T-cell (primary cell): ENCODE results near the gene FERMT1. TPM values are rescaled to one million over a fixed set of nuclear protein-coding genes. Genes with fewer than 3 reads are reported as not detected.

Experiments used
- ATAC-seq, 4 experiments: fragments of 200-7000 bp in 3 of 4; fragments of 150-1000 bp in 1 of 4; cut with Tn5 transposase; replicated peaks in 1 of 4; 1 replicate in 3 of 4; 2 replicates in 1 of 4; pipeline ENCODE4 v1.10.0; 2021; ENCODE audit warnings: moderate library complexity in 3 of 4, mild to moderate bottlenecking in 2 of 4, moderate number of reproducible peaks in 1 of 4
- CTCF ChIA-PET, 2 donors: fragments of 300-600 bp; sonication (Branson Sonifier 250); formaldehyde crosslinking; loops; one replicate each; lab custom pipeline; 2022; ENCODE audit warnings: antibody characterized with exemption in 2 of 2; lab: Charles Lee
- POLR2A ChIA-PET, 2 donors: fragments of 300-600 bp; sonication (Branson Sonifier 250); formaldehyde crosslinking; loops; one replicate each; lab custom pipeline; 2022; ENCODE audit warnings: antibody characterized with exemption in 2 of 2; lab: Charles Lee
- DNase-seq, 35 experiments: peaks; one replicate each; pipeline versions ENCODE4 v3.0.0 to v3.0.0-alpha.2; 2013 to 2023
- H3K27ac ChIP-seq: one replicate; pipeline ENCODE4 v1.5.1; 2013; ENCODE audit warnings: low read length
- H3K27me3 ChIP-seq, 2 experiments: replicated peaks in 1 of 2; 1 replicate in 1 of 2; 2 replicates in 1 of 2; pipeline versions ENCODE4 v1.6.1 to v1.7.0; 2013; ENCODE audit warnings: low read length in 1 of 2, mixed read lengths in 1 of 2; ENCODE audit not compliant: control insufficient read depth in 2 of 2, insufficient read depth in 2 of 2; ENCODE audit errors: extremely low read depth in 1 of 2
- H3K36me3 ChIP-seq, 2 donors: 1 replicate in 1 of 2; 2 replicates in 1 of 2; pipeline versions ENCODE4 v1.6.1 to v1.7.0; 2013; ENCODE audit warnings: low read length in 1 of 2; ENCODE audit not compliant: control insufficient read depth in 2 of 2, insufficient read depth in 1 of 2; ENCODE audit errors: extremely low read depth in 1 of 2
- H3K4me1 ChIP-seq, 2 experiments: 1 replicate in 1 of 2; 2 replicates in 1 of 2; pipeline versions ENCODE4 v1.6.1 to v1.7.0; 2013; ENCODE audit warnings: low read length in 2 of 2, mixed read lengths in 1 of 2; ENCODE audit not compliant: insufficient read depth in 2 of 2, control insufficient read depth in 1 of 2; ENCODE audit errors: extremely low read depth in 1 of 2
- H3K4me3 ChIP-seq, 2 donors: 1 replicate in 1 of 2; 2 replicates in 1 of 2; pipeline versions ENCODE4 v1.5.1 to v1.7.0; 2013; ENCODE audit warnings: mild to moderate bottlenecking in 2 of 2, low read length in 1 of 2, moderate library complexity in 1 of 2; ENCODE audit not compliant: control insufficient read depth in 1 of 2; ENCODE audit errors: extremely low read depth in 1 of 2
- H3K9me3 ChIP-seq: 2 replicates; pipeline ENCODE4 v1.7.0; 2013
- H3K27ac Mint-ChIP-seq, 2 donors: one replicate each; pipeline ENCODE4 v1.8.0; 2020 to 2021; ENCODE audit warnings: mild to moderate bottlenecking in 2 of 2, mixed read lengths in 2 of 2
- H3K27me3 Mint-ChIP-seq, 2 donors: one replicate each; pipeline ENCODE4 v1.8.0; 2021 to 2022; ENCODE audit warnings: mixed read lengths in 2 of 2
- H3K36me3 Mint-ChIP-seq: one replicate; pipeline ENCODE4 v1.8.0; 2021; ENCODE audit warnings: mixed read lengths
- H3K4me1 Mint-ChIP-seq, 3 donors: one replicate each; pipeline ENCODE4 v1.8.0; 2020 to 2022; ENCODE audit warnings: mixed read lengths in 3 of 3, mild to moderate bottlenecking in 1 of 3
- H3K4me3 Mint-ChIP-seq, 3 donors: one replicate each; pipeline ENCODE4 v1.8.0; 2020 to 2022; ENCODE audit warnings: mild to moderate bottlenecking in 3 of 3, mixed read lengths in 3 of 3, moderate library complexity in 3 of 3
- H3K9me3 Mint-ChIP-seq, 3 donors: one replicate each; pipeline ENCODE4 v1.8.0; 2020 to 2022; ENCODE audit warnings: mixed read lengths in 3 of 3
- WGBS: methylation state at CpG from one replicate; pipeline ENCODE4 v1.1.5; 2013; ENCODE audit warnings: missing lambda C conversion rate; ENCODE audit not compliant: insufficient coverage; 5-methylcytosine and 5-hydroxymethylcytosine counted together
- total RNA-seq, 35 experiments: library from RNA in 6 of 35; stranded (reverse) in 6 of 35; fragments of 120-200 nt in 1 of 35; gene quantifications; one replicate each; pipeline versions ENCODE4 v1.2.1 to v1.2.4 and lab custom pipeline; 2013 to 2026

The FERMT1 gene
- total RNA-seq, 5 donors from 2014 or later (not counting 1 experiment from before 2014, with no cell fraction given): 0.20 to 0.22 TPM; not detected in 3

GRCh38 chr20:6100246-6100645 is 22.6 kb downstream of the FERMT1 start:
- ChIA-PET CTCF (no interaction called here), POLR2A (no interaction called here)
- Mint-ChIP-seq H3K9me3 (no peaks in the 10 kb centered on the region), H3K36me3 (no peaks in the 10 kb centered on the region), H3K4me1 (no peaks in the 10 kb centered on the region), H3K4me3 (no peak overlapping the region), H3K27me3 (peaks cover 12 to 20% of the 10 kb centered on the region in 2 donors), H3K27ac (no peak overlapping the region)
- Histone ChIP-seq H3K36me3 (no peaks in the 10 kb centered on the region), H3K27me3 (peaks cover 0 to 3% of the 10 kb centered on the region in 2 experiments), H3K4me3 (no peak overlapping the region), H3K27ac (no peak overlapping the region), H3K4me1 (no peaks in the 10 kb centered on the region), H3K9me3 (no peaks in the 10 kb centered on the region)
- no CpG with 5 or more reads among the region's 2 CpGs for WGBS
- no peak for ATAC-seq
- no peak for DNase-seq

GRCh38 chr20:6099819-6100218 is 23.0 kb downstream of the FERMT1 start:
- H3K36me3 ChIP-seq: no peaks in the 10 kb centered on the region
- no peak overlapping the region for H3K27ac Mint-ChIP-seq
- H3K36me3 Mint-ChIP-seq: no peaks in the 10 kb centered on the region
- no peaks in the 10 kb centered on the region for H3K4me1 ChIP-seq
- H3K4me3 Mint-ChIP-seq: no peak overlapping the region
- DNase-seq (no peak), ATAC-seq (no peak)
- H3K9me3 Mint-ChIP-seq: no peaks in the 10 kb centered on the region
- H3K4me1 Mint-ChIP-seq: no peaks in the 10 kb centered on the region
- ChIA-PET CTCF (no interaction called here), POLR2A (no interaction called here)
- no peaks in the 10 kb centered on the region for H3K9me3 ChIP-seq
- peaks cover 12 to 20% of the 10 kb centered on the region in 2 donors for H3K27me3 Mint-ChIP-seq
- no peak overlapping the region for H3K27ac ChIP-seq
- H3K27me3 ChIP-seq: peaks cover 0 to 3% of the 10 kb centered on the region in 2 experiments
- H3K4me3 ChIP-seq: no peak overlapping the region

GRCh38 chr20:6095409-6095808 is 27.4 kb downstream of the FERMT1 start:
- ATAC-seq: no peak
- H3K4me3 Mint-ChIP-seq: no peak overlapping the region
- Histone ChIP-seq H3K27ac (no peak overlapping the region), H3K36me3 (no peaks in the 10 kb centered on the region), H3K4me3 (no peak overlapping the region), H3K27me3 (peaks cover 0 to 14% of the 10 kb centered on the region in 2 experiments), H3K4me1 (no peaks in the 10 kb centered on the region), H3K9me3 (no peaks in the 10 kb centered on the region)
- no peaks in the 10 kb centered on the region for H3K36me3 Mint-ChIP-seq
- POLR2A ChIA-PET: no interaction called here
- CTCF ChIA-PET: no interaction called here
- no peak for DNase-seq
- H3K27ac Mint-ChIP-seq: no peak overlapping the region
- WGBS: 79% methylated on average over 2 of the region's 5 CpGs
- no peaks in the 10 kb centered on the region for H3K4me1 Mint-ChIP-seq
- peaks cover 18 to 25% of the 10 kb centered on the region in 2 donors for H3K27me3 Mint-ChIP-seq
- H3K9me3 Mint-ChIP-seq: no peaks in the 10 kb centered on the region

- ChIA-PET POLR2A (no interaction called here), CTCF (no interaction called here)
- Mint-ChIP-seq H3K27me3 (peaks cover 20 to 29% of the 10 kb centered on the region in 2 donors), H3K9me3 (no peaks in the 10 kb centered on the region), H3K4me1 (no peaks in the 10 kb centered on the region), H3K36me3 (no peaks in the 10 kb centered on the region), H3K4me3 (no peak overlapping the region), H3K27ac (no peak overlapping the region)
- H3K4me3 ChIP-seq: no peak overlapping the region
- WGBS: no CpG with 5 or more reads among the region's 4 CpGs
- H3K27me3 ChIP-seq: peaks cover 0 to 16% of the 10 kb centered on the region in 2 experiments
- H3K4me1 ChIP-seq: no peaks in the 10 kb centered on the region
- no peaks in the 10 kb centered on the region for H3K36me3 ChIP-seq
- H3K27ac ChIP-seq: no peak overlapping the region
- ATAC-seq (no peak), DNase-seq (no peak)
- no peaks in the 10 kb centered on the region for H3K9me3 ChIP-seq
Measured at GRCh38 chr20:6094565-6094964, 28.3 kb downstream of the FERMT1 start.

GRCh38 chr20:6094063-6094462 is 28.8 kb downstream of the FERMT1 start:
- Mint-ChIP-seq H3K27me3 (peaks cover 23 to 34% of the 10 kb centered on the region in 2 donors), H3K4me3 (no peak overlapping the region), H3K9me3 (no peaks in the 10 kb centered on the region), H3K4me1 (no peaks in the 10 kb centered on the region), H3K27ac (no peak overlapping the region), H3K36me3 (no peaks in the 10 kb centered on the region)
- DNase-seq (no peak), ATAC-seq (no peak)
- H3K27me3 ChIP-seq: peaks cover 0 to 16% of the 10 kb centered on the region in 2 experiments
- WGBS: no CpG with 5 or more reads among the region's 3 CpGs
- no peaks in the 10 kb centered on the region for H3K9me3 ChIP-seq
- POLR2A ChIA-PET: no interaction called here
- no peaks in the 10 kb centered on the region for H3K36me3 ChIP-seq
- H3K4me3 ChIP-seq: no peak overlapping the region
- no peaks in the 10 kb centered on the region for H3K4me1 ChIP-seq
- CTCF ChIA-PET: no interaction called here
- H3K27ac ChIP-seq: no peak overlapping the region

- WGBS: 85% methylated on average over 6 of the region's 8 CpGs
- no peak for DNase-seq
- H3K36me3 ChIP-seq: no peaks in the 10 kb centered on the region
- Mint-ChIP-seq H3K9me3 (no peaks in the 10 kb centered on the region), H3K36me3 (no peaks in the 10 kb centered on the region), H3K4me3 (no peak overlapping the region), H3K27me3 (peaks cover 18 to 30% of the 10 kb centered on the region in 2 donors), H3K27ac (no peak overlapping the region), H3K4me1 (no peaks in the 10 kb centered on the region)
- ChIA-PET POLR2A (no interaction called here), CTCF (no interaction called here)
- ATAC-seq: no peak
- H3K27ac ChIP-seq: no peak overlapping the region
- H3K4me1 ChIP-seq: no peaks in the 10 kb centered on the region
- peaks cover 0 to 16% of the 10 kb centered on the region in 2 experiments for H3K27me3 ChIP-seq
- no peak overlapping the region for H3K4me3 ChIP-seq
- no peaks in the 10 kb centered on the region for H3K9me3 ChIP-seq
Measured at GRCh38 chr20:6091661-6092060, 31.2 kb downstream of the FERMT1 start.

GRCh38 chr20:6086868-6087267 is 36.0 kb downstream of the FERMT1 start:
- Mint-ChIP-seq H3K9me3 (no peaks in the 10 kb centered on the region), H3K27me3 (peaks cover 18 to 23% of the 10 kb centered on the region in 2 donors), H3K36me3 (no peaks in the 10 kb centered on the region), H3K4me3 (no peak overlapping the region), H3K27ac (no peak overlapping the region), H3K4me1 (no peaks in the 10 kb centered on the region)
- ATAC-seq (no peak), DNase-seq (no peak)
- no peak overlapping the region for H3K27ac ChIP-seq
- ChIA-PET POLR2A (no interaction called here), CTCF (no interaction called here)
- H3K4me1 ChIP-seq: no peaks in the 10 kb centered on the region
- H3K4me3 ChIP-seq: no peak overlapping the region
- H3K9me3 ChIP-seq: no peaks in the 10 kb centered on the region
- WGBS: 75% methylated on average over 1 of the region's 2 CpGs
- H3K27me3 ChIP-seq: peaks cover 0 to 17% of the 10 kb centered on the region in 2 experiments
- no peaks in the 10 kb centered on the region for H3K36me3 ChIP-seq
